Stimulated activated CD4-positive, alpha-beta T cell treated with anti-CD3 and anti-CD28 coated beads, Interleukin-12 subunit alpha, Interleukin-12 subunit beta, amount 100 ng/mL, for 48 hours (primary cell): ENCODE data around the gene NXPE3.

Experiments
- DNase-seq, 3 donors: peaks; one replicate each; pipeline ENCODE4 v3.0.0-alpha.2; 2020; ENCODE audit warnings: low read depth in 2 of 3, low spot score in 1 of 3

The NXPE3 gene

DNA sequence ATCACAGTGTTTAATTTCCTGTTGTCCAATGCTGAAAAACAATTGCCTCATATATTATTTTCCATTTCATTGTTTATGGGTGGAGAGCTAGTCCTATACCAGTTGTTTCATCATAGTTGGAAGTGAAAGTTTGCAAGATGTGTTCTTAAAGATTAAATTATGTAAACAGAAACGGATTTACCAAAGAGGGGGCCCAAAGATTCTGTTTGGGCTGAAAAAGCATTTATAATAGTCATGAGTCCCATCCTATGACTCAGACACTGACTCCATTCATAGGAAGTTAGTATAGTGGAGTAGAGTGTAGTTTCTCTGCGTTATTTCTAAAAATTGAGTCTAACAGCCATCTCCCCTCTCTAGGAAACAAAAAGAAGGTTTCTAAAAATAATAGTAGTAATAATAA lies 94.6 kb downstream of the NXPE3 start:
- no peak for DNase-seq

DNA sequence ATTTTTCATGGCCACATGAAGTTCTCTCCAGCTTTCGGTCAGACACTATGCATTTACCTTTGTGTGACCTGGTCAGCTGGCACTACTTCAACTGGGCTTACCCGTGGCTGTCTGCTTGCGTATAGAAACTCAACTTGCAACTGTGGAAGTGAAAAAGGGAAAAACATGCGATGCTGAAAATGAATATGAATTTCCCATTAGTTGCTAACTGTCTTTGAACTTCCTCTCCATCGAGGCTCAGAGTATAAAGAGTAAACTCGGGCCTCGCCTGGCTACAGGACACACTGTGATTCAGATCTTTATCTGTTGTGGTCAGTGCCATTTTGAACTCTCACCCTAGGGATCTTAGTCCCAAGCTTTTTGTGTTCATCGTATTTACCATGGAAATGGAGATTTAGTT lies 97.1 kb downstream of the NXPE3 start:
- no peak for DNase-seq
